Neuronal stem cell (in vitro differentiated cells): ENCODE data around the gene ITPA.

Source experiments
- DNase-seq: peaks from one replicate; pipeline ENCODE4 v3.0.0-alpha.2; 2013; ENCODE audit warnings: low spot score
- H2AFZ ChIP-seq: one replicate; pipeline ENCODE4 v1.6.1; 2013; ENCODE audit warnings: mild to moderate bottlenecking, low read length, inconsistent platforms
- H2AK5ac ChIP-seq: 2 replicates; pipeline ENCODE4 v1.6.1; 2013; ENCODE audit warnings: low read depth, mild to moderate bottlenecking, inconsistent platforms, low read length, moderate library complexity, mixed read lengths
- H2BK120ac ChIP-seq: 2 replicates; pipeline ENCODE4 v1.6.1; 2013; ENCODE audit warnings: low read depth, mild to moderate bottlenecking, inconsistent platforms, low read length, moderate library complexity, mixed read lengths
- H2BK12ac ChIP-seq: one replicate; pipeline ENCODE4 v1.6.1; 2013; ENCODE audit warnings: low read length, inconsistent platforms
- H2BK15ac ChIP-seq: 2 replicates; pipeline ENCODE4 v1.6.1; 2013; ENCODE audit warnings: mild to moderate bottlenecking, low read length, inconsistent platforms, mixed read lengths
- H2BK5ac ChIP-seq: one replicate; pipeline ENCODE4 v1.6.1; 2013; ENCODE audit warnings: inconsistent platforms, mild to moderate bottlenecking, low read length, moderate library complexity
- H3K14ac ChIP-seq: one replicate; pipeline ENCODE4 v1.6.1; 2013; ENCODE audit warnings: low read length, inconsistent platforms
- H3K18ac ChIP-seq: 2 replicates; pipeline ENCODE4 v1.6.1; 2013; ENCODE audit warnings: low read length, inconsistent platforms
- H3K23ac ChIP-seq: 2 replicates; pipeline ENCODE4 v1.6.1; 2013; ENCODE audit warnings: low read depth, mild to moderate bottlenecking, mixed read lengths, low read length, inconsistent platforms; ENCODE audit not compliant: poor library complexity
- H3K27ac ChIP-seq: replicated peaks from 3 replicates; pipeline ENCODE4 v1.5.1; 2013; ENCODE audit warnings: low read length, inconsistent platforms
- H3K27me3 ChIP-seq, 3 experiments: 2 replicates each; pipeline ENCODE4 v1.6.1; 2013; ENCODE audit warnings: low read length in 3 of 3, mild to moderate bottlenecking in 2 of 3, inconsistent platforms in 1 of 3, low read depth in 1 of 3, mixed read lengths in 1 of 3, moderate library complexity in 1 of 3; ENCODE audit not compliant: control insufficient read depth in 3 of 3, insufficient read depth in 3 of 3
- H3K36me3 ChIP-seq, 2 donors: replicated peaks in 1 of 2; 2 replicates each; pipeline ENCODE4 v1.6.1; 2013; ENCODE audit warnings: low read length in 2 of 2; ENCODE audit not compliant: control insufficient read depth in 2 of 2, insufficient read depth in 2 of 2
- H3K4ac ChIP-seq: 2 replicates; pipeline ENCODE4 v1.6.1; 2013; ENCODE audit warnings: inconsistent platforms, mild to moderate bottlenecking, low read length, moderate library complexity
- H3K4me1 ChIP-seq, 2 donors: 1 replicate in 1 of 2; 2 replicates in 1 of 2; pipeline ENCODE4 v1.6.1; 2013; ENCODE audit warnings: low read length in 2 of 2, low read depth in 1 of 2; ENCODE audit not compliant: control insufficient read depth in 2 of 2, insufficient read depth in 1 of 2
- H3K4me2 ChIP-seq: one replicate; pipeline ENCODE4 v1.6.1; 2013; ENCODE audit warnings: mild to moderate bottlenecking, low read length, inconsistent platforms; ENCODE audit not compliant: insufficient read depth, poor library complexity, severe bottlenecking
- H3K4me3 ChIP-seq, 2 donors: 2 replicates each; pipeline ENCODE4 v1.5.1; 2013; ENCODE audit warnings: low read length in 2 of 2, mild to moderate bottlenecking in 2 of 2, inconsistent platforms in 1 of 2, moderate library complexity in 1 of 2
- H3K79me1 ChIP-seq: one replicate; pipeline ENCODE4 v1.6.1; 2013; ENCODE audit warnings: low read depth, mild to moderate bottlenecking, inconsistent platforms, low read length, moderate library complexity
- H3K9ac ChIP-seq: one replicate; pipeline ENCODE4 v1.6.1; 2013; ENCODE audit warnings: mild to moderate bottlenecking, low read depth, low read length, inconsistent platforms; ENCODE audit not compliant: poor library complexity
- H3K9me3 ChIP-seq, 2 donors: replicated peaks in 1 of 2; 2 replicates each; pipeline versions ENCODE3 to v1.6.1; 2013; ENCODE audit warnings: low read length in 2 of 2, mild to moderate bottlenecking in 2 of 2, inconsistent platforms in 1 of 2, low read depth in 1 of 2, mixed read lengths in 1 of 2, moderate library complexity in 1 of 2; ENCODE audit not compliant: control insufficient read depth in 2 of 2, insufficient read depth in 1 of 2
- H4K8ac ChIP-seq: one replicate; pipeline ENCODE4 v1.6.1; 2013; ENCODE audit warnings: low read depth, mild to moderate bottlenecking, inconsistent platforms, low read length, moderate library complexity
- H4K91ac ChIP-seq: one replicate; pipeline ENCODE4 v1.6.1; 2013; ENCODE audit warnings: low read length, low read depth, mild to moderate bottlenecking, inconsistent platforms; ENCODE audit not compliant: poor library complexity
- WGBS, 2 donors: extraction: QIAGEN DNeasy Blood & Tissue Kit; methylation state at CpG; one replicate each; pipeline ENCODE4 v1.1.7; 2013; ENCODE audit warnings: missing lambda C conversion rate in 2 of 2, mixed read lengths in 1 of 2; ENCODE audit not compliant: insufficient read length in 2 of 2, insufficient replicate concordance in 1 of 2; ENCODE audit errors: extremely low coverage in 2 of 2; 5-methylcytosine and 5-hydroxymethylcytosine counted together

ITPA gene

DNA sequence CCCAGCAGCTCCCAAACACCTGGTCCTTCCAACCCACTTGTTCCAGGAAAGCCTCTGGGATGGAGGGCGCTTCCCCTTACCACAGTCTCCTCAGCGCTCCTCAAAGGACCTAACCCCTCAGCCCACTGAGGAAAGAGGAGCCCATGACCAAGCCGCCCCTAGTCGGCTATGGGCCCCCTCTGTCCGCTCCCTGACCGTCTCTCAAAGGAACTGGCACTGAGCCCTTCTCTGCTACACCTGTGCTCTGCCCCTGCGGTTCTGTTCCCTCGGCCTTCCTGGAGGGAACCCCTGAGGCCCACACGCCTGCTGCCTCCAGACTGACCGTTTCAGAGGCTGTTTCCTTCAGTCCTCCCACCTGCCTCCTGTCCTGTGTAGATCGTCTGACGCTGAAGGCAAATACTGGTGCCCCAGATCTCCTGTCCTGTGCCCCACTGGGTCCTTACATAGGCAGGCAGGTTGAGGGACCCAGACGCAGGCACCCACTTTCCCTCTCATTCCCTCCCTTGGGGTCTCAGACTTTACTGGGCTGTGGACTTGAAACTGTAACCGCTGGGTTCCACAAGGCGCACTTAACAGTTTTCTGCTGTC lies 31.6 kb downstream of the ITPA start:
- Histone ChIP-seq H3K23ac (no peak overlapping the region), H3K4me2 (no peak overlapping the region), H3K4me3 (peak overlapping the region in 1 of 2 donors; percentile 1), H3K14ac (peak overlapping the region; percentile 21), H3K18ac (peak overlapping the region; percentile 28), H4K8ac (no peak overlapping the region), H4K91ac (no peak overlapping the region), H2BK120ac (no peak overlapping the region), H2AFZ (no peak overlapping the region), H3K9me3 (peaks cover 6 to 13% of the 10 kb centered on the region in 2 donors), H3K79me1 (peaks cover 7% of the 10 kb centered on the region), H2AK5ac (peak overlapping the region; percentile 93), H3K27ac (no peak overlapping the region), H3K9ac (no peak overlapping the region), H2BK15ac (peak overlapping the region; percentile 19), H2BK5ac (no peak overlapping the region), H2BK12ac (peak overlapping the region; percentile 73), H3K4me1 (peaks cover 0 to 8% of the 10 kb centered on the region in 2 donors), H3K4ac (no peak overlapping the region), H3K36me3 (no peaks in the 10 kb centered on the region), H3K27me3 (peaks cover 30 to 79% (median 52%) of the 10 kb centered on the region in 3 experiments)
- no CpG with 5 or more reads among the region's 15 CpGs for WGBS, 2 donors
- no peak for DNase-seq

DNA sequence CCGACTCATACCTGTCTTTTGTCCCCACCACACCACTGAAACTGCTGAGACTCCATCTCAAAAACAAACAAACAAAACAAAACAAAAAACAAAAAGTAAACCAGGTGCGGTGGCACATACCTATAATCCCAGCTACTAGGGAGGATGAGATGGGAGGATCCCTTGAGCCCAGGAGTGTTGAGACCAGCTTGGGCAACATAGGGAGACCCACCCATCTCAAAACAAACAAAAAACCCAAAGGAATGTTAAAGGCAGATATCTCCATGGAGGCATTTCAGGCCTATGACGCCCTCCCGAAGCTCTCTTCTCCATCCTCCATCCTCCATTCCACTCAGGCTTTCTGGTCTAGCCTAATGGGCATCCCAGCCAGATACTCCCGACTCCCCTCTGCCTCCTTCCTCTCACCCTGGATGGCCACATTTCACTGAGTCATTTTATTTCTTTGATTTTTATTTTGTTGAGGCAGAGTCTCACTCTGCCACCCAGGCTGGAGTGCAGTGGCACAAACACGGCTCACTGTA lies 32.9 kb downstream of the ITPA start:
- no peak overlapping the region for H2AK5ac ChIP-seq
- no peak for DNase-seq
- WGBS, 2 donors, result no CpG with 5 or more reads among the region's 6 CpGs

DNA sequence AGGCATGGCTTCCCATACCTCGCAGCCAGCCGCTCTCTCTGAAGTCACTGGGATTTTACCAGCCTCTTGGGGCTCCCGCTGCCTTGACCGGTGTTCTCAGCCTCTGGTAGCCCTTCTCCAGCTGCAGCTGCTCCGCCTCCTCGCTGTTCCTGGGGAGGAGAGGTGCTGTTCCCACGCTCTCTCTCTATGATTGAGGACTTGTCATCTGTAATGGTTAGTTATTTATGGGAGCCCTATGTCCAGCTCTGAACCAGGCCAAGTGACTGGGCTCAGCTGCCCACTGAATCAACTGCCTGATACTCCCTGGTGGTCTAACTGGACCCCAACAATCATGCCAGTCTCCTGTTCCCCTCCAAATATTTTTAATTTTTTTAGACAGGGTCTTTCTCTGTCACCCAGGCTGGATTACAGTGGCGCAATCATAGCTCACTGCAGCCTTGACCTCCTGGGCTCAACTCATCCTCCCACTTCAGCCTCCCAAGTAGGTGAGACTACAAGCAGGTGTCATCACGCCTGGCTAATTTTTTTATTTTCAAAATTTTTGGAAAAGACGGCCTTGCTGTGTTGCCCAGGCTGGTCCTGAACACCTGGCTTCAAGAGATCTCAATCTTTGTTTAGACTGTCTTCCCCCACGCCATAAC lies 34.5 kb downstream of the ITPA start:
- Histone ChIP-seq H3K27me3 (peaks cover 23 to 64% (median 48%) of the 10 kb centered on the region in 3 experiments), H3K14ac (no peak overlapping the region), H2AK5ac (peak overlapping the region; percentile 43), H3K4ac (no peak overlapping the region), H2BK15ac (no peak overlapping the region), H2BK12ac (no peak overlapping the region), H2AFZ (no peak overlapping the region), H3K4me3 (no peak overlapping the region), H3K9me3 (peaks cover 0 to 2% of the 10 kb centered on the region in 2 donors), H2BK120ac (no peak overlapping the region), H3K36me3 (no peaks in the 10 kb centered on the region), H2BK5ac (peak overlapping the region; percentile 90), H3K18ac (no peak overlapping the region), H3K4me1 (peaks cover 0 to 8% of the 10 kb centered on the region in 2 donors), H4K91ac (no peak overlapping the region), H4K8ac (no peak overlapping the region), H3K27ac (no peak overlapping the region), H3K9ac (no peak overlapping the region), H3K79me1 (no peaks in the 10 kb centered on the region), H3K4me2 (no peak overlapping the region), H3K23ac (no peak overlapping the region)
- no peak for DNase-seq
- no CpG with 5 or more reads among the region's 11 CpGs for WGBS, 2 donors

More for the DNA sequence above, 32.9 kb downstream of the ITPA start:
- no peak overlapping the region for H2AFZ ChIP-seq
- no peak overlapping the region for H3K18ac ChIP-seq
- no peak overlapping the region for H4K91ac ChIP-seq
- no peak overlapping the region for H3K9ac ChIP-seq
- no peak overlapping the region for H2BK15ac ChIP-seq
- peaks cover 0 to 8% of the 10 kb centered on the region in 2 donors for H3K4me1 ChIP-seq
- no peak overlapping the region for H3K14ac ChIP-seq
- no peak overlapping the region for H2BK12ac ChIP-seq
- no peak overlapping the region for H2BK5ac ChIP-seq
- H3K23ac ChIP-seq, result no peak overlapping the region
- no peak overlapping the region for H2BK120ac ChIP-seq
- H3K36me3 ChIP-seq, result no peaks in the 10 kb centered on the region
- H4K8ac ChIP-seq, result no peak overlapping the region
- H3K4me2 ChIP-seq, result no peak overlapping the region
- no peak overlapping the region for H3K27ac ChIP-seq
- H3K27me3 ChIP-seq, result peaks cover 30 to 65% (median 49%) of the 10 kb centered on the region in 3 experiments
- H3K79me1 ChIP-seq, result peaks cover 7% of the 10 kb centered on the region
- no peak overlapping the region for H3K4me3 ChIP-seq
- H3K4ac ChIP-seq, result no peak overlapping the region
- peaks cover 2 to 8% of the 10 kb centered on the region in 2 donors for H3K9me3 ChIP-seq

DNA sequence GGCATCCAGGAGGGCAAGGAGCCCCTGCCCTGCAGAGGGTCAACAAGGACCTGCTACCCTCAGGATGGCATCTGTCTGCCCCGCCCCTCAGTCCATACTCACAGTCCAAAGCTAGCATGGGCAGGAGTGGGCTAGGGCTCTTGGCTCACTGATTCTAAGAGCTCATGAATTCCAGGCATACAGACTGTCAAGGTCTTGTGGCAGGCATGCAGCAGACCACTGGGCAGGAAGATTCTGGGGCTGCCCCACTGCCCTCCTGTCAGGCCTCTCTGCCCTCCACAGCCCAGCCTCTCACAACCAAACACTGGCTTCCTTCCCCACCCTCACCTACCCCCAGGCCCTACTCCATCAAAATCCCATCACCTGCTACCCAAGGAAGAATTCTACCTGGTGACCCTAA lies 35.3 kb downstream of the ITPA start:
- Histone ChIP-seq H2BK15ac (peak overlapping the region; percentile 24), H4K8ac (no peak overlapping the region), H3K27ac (no peak overlapping the region), H2BK120ac (no peak overlapping the region), H3K18ac (peak overlapping the region; percentile 71), H3K36me3 (no peaks in the 10 kb centered on the region), H3K14ac (no peak overlapping the region), H3K79me1 (no peaks in the 10 kb centered on the region), H3K9me3 (peaks cover 0 to 1% of the 10 kb centered on the region in 2 donors), H2AK5ac (no peak overlapping the region), H3K4me1 (peaks cover 0 to 9% of the 10 kb centered on the region in 2 donors), H3K4ac (no peak overlapping the region), H3K23ac (no peak overlapping the region), H3K9ac (no peak overlapping the region), H3K4me3 (no peak overlapping the region), H2AFZ (no peak overlapping the region), H2BK12ac (peak overlapping the region; percentile 58), H3K27me3 (peaks cover 17 to 63% (median 46%) of the 10 kb centered on the region in 3 experiments), H4K91ac (peak overlapping the region; percentile 72), H3K4me2 (no peak overlapping the region), H2BK5ac (peak overlapping the region; percentile 90)
- DNase-seq, result no peak
- WGBS, 2 donors, result no CpG with 5 or more reads among the region's 1 CpG
